Measurements from ENCODE around the gene TGFB1.
"Not testable (repeated sequence)": the region's sequence is repeated elsewhere in the genome, so short reads cannot be mapped to it uniquely, and the experiment has no call there.

Gene TGFB1

DNA sequence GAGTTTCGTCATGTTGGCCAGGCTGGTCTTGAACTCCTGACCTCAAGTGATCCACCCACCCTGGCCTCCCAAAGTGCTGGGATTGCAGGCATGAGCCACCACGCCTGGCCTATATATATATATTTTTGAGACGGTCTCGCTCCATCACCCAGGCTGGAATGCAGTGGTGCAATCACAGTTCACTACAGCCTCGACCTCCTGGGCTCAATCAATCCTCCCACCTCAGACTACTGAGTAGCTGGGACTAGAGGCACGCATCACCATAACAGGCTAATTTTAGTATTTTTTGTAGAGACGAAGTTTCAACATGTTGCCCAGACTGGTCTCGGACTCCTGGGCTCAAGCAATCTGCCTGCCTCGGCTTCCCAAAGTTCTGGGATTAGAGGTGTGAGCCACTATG lies 6.8 kb downstream of the TGFB1 start:
- not testable (repeated sequence) for DNase-seq (ENCODE audit: low read depth in 3 of 3, low spot score in 1 of 3)

DNA sequence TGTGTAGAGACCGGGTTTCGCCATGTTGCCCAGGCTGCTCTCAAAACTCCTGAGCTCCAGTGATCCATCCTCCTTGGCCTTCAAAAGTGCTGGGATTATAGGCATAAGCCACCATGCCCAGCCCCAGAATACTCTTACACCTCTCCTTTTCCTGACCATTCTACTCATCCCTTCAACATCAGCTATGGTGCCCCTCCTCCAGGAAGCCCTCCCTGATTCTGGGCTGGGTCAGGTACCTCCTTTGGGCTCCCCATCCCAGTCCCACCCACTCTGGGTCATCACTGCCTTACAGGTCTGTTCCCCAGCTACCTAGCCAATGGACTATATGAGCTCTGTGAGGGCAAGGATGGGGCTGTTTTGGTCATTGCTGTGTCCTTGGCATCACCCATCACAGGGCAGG lies 9.6 kb downstream of the TGFB1 start:
- no peak for DNase-seq (ENCODE audit: low read depth in 3 of 3, low spot score in 1 of 3)

DNA sequence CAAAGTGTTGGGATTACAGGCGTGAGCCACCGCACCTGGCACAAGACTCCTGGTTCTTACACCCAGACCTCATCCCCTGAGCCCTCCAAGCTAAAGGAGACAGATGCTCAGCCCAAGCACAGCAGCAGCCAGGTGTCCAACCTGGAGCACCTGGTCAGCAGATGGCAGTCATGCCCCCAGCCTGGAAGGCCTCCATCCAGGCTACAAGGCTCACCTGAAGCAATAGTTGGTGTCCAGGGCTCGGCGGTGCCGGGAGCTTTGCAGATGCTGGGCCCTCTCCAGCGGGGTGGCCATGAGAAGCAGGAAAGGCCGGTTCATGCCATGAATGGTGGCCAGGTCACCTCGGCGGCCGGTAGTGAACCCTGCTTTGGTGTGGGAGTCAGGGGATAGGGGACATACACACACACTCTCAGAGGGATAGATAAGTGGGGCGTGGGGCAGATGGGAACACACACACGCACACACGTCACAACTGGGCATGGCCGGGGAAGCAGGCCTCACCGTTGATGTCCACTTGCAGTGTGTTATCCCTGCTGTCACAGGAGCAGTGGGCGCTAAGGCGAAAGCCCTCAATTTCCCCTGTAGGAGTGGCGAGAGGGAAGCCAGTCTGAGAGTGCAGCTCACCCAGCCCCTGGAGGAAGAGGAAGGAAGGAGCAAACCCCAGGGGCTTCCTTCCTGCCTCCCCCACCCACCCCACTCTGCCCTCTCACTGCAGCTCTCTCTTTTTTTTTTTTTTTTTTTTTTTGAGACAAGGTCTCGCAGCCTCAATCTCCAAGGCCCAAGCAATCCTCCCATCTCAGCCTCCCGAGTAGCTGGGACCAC lies 11.8 kb downstream of the TGFB1 start:
- no peak for DNase-seq (ENCODE audit: low read depth in 3 of 3, low spot score in 1 of 3)

DNA sequence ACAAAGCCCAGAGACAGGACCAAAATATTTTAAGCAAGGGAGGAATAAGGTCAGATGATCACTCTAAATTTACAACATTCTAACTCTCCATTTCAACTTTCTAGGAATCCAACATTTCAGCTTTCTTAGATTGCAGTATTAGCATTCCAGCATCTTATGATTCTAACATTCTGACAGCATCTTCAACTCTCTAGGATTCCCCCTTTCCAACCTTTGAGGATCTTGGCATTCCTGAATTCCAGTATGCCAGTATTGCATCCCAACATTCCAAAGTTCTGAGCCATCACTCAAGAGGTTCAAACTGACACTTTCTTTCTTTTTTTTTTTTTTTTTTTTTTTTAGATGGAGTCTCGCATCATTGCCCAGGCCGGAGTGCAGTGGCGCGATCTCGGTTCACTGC lies 13.8 kb downstream of the TGFB1 start:
- no peak for DNase-seq (ENCODE audit: low read depth in 3 of 3, low spot score in 1 of 3)

DNA sequence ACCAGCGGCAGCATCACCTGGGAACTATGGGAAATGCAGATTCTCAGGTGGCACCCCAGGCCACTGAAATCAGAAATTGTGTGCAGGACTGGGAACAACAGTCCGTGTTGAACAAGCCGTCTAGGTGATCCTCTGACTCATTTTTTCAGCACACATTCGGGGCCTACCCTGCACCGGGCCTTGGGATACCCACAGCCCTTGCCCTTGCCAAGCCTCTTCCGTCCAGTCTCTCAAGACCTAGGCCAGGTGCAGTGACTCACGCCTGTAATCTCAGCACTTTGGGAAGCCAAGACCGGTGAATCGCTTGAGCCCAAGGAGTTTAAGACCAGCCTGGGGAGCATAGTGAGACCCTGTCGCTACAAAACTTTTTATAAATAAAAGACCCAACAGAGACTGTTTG lies 18.3 kb downstream of the TGFB1 start:
- DNase-seq (ENCODE audit: low read depth in 3 of 3, low spot score in 1 of 3): no peak

DNA sequence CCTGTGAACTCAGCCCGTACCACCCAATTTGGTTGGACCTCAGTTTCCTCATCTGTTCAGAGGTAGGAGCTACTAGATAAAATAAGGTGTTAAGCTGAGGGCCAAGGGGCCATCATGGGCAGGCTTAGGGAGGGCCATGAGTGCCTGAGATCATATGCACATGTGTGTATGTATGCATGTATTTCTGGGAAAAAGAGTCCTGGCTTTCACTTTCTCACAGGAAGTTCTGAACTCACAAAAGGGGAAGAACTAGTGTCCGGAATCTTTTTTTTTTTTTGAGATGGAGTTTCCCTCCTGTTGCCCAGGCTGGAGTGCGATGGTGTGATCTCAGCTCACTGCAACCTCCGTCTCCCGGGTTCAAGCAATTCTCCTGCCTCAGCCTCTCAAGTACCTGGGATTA lies 18.9 kb downstream of the TGFB1 start:
- DNase-seq (ENCODE audit: low read depth in 3 of 3, low spot score in 1 of 3): no peak

DNA sequence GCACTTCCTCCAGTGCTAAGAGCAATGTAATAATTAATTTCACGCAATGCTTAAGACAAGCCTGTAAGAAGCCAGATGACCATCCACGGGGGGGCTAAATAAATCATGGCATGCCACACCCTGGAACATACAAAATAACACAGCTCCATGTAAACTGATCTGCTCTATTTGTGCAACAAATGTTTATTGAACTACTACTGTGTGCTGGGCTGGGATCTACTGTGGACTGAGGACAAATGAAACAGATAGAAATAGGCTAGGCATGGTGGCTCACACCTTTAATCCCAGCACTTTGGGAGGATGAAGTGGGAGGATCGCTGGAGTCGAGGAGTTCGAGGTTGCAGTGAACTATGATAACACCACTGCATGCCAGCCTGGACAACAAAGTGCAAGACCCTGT lies 21.3 kb downstream of the TGFB1 start:
- no peak for DNase-seq (ENCODE audit: low read depth in 3 of 3, low spot score in 1 of 3)

DNA sequence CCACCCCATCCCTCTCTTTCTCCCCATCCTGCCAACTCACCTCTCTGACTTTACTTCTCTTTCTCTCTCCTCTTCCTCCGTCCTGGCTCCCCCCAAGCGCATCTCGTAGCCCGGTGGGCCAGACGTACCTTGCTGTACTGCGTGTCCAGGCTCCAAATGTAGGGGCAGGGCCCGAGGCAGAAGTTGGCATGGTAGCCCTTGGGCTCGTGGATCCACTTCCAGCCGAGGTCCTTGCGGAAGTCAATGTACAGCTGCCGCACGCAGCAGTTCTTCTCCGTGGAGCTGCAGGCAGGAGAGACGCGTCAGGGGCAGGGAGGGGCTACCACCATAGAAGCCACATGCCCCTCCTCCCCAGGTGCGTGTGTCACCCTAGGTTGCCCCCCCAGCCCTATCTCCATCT lies 21.7 kb downstream of the TGFB1 start:
- DNase-seq (ENCODE audit: low read depth in 3 of 3, low spot score in 1 of 3): no peak

DNA sequence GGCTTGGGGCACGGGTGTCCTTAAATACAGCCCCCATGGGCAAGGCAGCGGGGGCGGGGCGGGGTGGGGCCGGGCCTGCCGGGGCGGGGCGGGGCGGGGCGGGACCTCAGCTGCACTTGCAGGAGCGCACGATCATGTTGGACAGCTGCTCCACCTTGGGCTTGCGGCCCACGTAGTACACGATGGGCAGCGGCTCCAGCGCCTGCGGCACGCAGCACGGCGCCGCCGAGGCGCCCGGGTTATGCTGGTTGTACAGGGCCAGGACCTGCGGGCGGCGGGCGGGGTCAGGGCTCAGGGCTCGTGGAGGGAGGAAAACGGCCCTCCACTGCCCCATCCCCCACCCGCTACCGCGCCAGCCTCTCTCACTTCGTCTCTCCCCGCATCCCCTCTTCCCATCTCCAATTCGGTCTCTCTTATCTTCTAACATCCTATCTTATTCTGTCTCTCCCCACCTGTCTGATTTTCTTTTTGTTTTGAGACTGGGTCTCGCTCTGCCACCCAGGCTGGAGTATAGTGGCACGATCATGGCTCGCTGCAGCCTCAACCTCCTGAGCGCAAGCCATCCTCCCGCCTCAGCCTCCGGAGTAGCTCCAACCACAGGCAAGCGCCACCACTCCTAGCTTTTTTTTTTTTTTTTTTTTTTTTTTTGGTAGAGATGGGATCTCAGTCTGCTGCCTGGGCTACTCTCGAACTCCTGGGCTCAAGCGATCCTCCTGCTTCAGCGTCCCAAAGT lies 22.6 kb downstream of the TGFB1 start:
- no peak for DNase-seq (ENCODE audit: low read depth in 3 of 3, low spot score in 1 of 3)

DNA sequence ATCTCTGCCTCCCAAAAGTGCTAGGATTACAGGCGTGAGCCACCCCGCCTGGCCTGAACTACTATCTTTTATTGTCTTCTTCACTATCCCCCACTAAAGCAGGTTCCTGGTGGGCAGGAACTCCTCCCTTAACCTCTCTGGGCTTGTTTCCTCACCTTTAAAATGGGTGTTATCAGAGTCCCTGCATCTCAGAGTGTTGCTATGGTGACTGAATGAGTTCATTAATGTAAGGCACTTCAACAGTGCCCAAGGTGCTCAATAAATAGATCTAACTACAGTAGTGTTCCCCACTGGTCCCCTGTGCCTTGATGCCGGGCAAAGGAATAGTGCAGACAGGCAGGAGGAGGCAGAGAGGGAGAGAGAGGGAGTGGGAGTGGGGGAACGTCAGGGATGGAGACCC lies 23.2 kb downstream of the TGFB1 start:
- DNase-seq (ENCODE audit: low read depth in 3 of 3, low spot score in 1 of 3): no peak

DNA sequence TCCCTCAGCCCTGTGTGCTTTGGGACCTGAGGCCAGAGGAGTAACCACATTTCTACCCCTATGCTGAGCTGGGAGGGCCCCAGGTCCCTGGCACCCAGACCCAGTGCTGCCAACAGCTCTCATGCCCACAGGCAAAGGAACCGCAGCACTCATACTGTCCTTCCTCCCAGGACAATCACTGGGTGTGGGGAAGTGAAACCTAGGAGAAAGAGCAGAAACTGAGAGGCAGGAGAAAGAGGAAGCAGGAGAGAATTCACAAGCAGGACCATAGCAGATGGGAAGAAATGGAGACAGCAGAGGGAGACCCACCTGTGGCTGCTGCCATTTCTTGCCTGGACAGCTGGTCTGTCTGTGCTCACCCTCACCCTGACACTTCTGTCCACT lies 24.9 kb downstream of the TGFB1 start:
- DNase-seq (ENCODE audit: low read depth in 3 of 3, low spot score in 1 of 3): no peak

DNA sequence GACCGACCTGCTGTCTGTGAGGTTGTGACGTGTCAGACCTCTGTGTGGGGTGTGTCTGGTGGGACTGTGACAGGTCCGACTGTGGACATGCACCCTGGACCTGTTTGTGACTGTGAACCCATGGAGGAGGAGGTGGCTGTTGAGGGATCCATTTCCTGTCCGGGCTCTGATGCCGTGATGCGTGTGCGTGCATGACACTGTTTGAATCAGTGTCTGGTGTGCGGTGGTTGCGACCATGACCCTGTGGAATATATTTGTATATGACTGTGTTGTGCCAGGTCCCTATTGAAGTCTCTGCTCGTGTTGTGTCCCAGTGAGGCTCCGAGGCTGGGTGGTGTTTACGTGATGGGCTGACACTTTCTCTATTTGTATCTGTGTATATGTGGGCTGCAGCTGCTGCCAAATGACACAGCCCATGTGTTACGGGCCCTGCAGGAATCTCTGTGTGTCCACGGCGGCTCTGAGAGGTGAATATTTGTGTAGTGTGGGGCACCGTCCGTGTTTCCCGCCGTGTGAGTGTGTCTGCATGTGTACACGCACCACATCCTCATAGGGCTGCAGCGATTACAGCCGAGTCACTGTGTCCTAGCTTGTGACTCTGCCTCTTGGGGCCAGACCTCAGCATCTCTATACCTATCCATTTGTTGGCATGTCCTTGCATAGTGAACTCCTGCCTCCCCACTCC lies 25.4 kb downstream of the TGFB1 start:
- peak in 1 of 3 donors; percentile 34 for DNase-seq (ENCODE audit: low read depth in 3 of 3, low spot score in 1 of 3)

DNA sequence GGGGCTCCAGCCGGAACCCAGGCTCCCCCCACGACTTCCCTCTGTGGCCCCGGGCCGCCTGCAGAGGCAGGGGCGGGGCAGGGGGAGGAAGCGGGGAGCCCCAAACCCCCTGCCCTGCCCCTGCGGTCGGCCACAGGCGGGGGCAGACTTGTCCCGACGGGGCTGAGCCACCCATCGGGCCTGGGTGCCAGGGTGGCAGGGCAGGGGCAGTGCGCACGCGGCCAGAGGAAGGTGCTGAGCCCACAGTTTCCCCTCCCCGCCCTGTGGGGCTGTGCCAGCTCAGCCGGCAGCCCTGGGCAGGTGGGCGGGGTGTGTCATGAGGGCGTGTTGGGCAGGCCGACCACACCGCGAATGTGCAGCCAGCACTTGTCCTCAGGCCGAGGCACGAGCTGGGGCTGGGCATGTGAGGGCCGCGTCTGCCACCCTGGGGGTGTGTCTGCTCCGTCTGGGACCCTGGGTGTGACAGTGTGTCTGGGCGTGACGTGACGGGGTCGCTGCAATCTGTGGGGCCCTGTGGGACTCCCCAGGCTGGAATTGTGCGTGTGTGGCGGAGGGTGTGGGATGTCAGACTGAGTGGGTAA lies 26.1 kb downstream of the TGFB1 start:
- peak; percentile 60 to 67 (median 67) for DNase-seq (ENCODE audit: low read depth in 3 of 3, low spot score in 1 of 3)

DNA sequence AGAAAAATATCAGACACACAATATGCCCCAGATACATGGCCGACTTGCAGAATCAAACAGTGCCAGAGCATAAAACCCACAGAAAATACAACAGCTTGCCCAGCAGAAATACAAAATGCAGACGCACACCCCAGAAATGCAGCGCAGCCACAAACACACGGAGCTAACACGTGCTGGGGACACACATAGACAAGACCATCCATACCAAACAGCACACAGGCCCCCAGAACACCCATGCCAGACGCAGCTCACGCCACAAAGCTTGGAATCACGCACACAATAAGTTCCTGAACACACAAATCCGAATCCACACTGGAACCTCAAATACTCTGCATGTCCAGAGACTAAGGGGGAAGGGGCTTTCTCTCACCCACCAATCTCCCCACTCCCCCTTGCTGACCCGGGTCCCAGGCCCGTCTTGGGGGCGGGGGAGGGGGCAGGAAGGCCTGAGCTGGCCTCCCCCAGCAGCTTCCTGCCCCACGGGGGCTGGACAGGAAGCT lies 26.6 kb downstream of the TGFB1 start:
- no peak for DNase-seq (ENCODE audit: low read depth in 3 of 3, low spot score in 1 of 3)

DNA sequence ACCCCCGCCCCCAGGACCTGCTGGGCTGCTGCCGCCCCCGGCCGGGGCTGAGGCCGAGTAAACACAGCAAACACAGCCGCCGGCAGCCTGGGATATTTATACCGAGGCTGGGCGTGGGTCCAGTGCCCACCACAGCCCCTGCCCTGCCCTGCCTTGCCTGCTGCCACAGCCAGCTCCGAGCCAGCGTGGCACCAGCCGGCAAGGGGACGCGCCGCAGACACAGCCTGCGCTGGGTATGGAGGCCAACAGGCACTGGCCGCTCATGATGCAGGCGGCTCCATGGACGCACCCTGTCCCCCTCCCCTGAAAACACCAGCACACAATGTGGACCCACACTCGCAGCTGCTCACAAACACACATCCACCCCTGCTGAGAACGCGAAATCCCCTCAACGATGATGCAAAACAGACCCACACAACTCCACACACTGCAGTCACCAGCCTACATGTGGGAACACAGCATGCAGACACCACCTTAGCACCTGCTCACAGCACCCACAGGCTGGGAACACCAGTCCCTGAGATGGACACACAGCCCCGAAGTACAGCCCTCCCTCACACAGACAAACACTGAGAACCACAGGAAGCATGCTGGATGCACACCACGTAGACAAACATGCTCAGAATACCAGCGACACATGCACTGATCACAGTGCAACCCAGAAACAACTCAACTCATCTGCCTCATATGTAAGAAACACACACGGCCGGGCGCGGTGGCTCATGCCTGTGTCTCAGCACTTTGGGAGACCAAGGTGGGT lies 27.6 kb downstream of the TGFB1 start:
- no peak for DNase-seq (ENCODE audit: low read depth in 3 of 3, low spot score in 1 of 3)

DNA sequence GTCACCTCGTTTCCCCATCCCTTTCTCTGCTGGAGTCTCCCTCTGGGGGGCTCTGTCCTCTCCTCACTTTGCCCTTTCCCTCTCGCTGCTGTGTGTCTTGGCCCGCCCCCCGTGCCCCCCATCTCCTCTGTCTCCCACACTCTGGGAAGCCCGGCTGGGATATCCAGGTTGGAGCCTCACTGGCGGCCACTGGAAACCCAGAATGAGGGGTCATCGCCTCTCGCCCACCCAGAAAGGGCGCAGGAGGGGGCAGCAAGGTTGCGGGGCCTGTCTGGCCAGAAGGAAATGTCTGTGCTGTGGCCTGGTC lies 28.1 kb downstream of the TGFB1 start:
- DNase-seq (ENCODE audit: low read depth in 3 of 3, low spot score in 1 of 3): no peak

DNA sequence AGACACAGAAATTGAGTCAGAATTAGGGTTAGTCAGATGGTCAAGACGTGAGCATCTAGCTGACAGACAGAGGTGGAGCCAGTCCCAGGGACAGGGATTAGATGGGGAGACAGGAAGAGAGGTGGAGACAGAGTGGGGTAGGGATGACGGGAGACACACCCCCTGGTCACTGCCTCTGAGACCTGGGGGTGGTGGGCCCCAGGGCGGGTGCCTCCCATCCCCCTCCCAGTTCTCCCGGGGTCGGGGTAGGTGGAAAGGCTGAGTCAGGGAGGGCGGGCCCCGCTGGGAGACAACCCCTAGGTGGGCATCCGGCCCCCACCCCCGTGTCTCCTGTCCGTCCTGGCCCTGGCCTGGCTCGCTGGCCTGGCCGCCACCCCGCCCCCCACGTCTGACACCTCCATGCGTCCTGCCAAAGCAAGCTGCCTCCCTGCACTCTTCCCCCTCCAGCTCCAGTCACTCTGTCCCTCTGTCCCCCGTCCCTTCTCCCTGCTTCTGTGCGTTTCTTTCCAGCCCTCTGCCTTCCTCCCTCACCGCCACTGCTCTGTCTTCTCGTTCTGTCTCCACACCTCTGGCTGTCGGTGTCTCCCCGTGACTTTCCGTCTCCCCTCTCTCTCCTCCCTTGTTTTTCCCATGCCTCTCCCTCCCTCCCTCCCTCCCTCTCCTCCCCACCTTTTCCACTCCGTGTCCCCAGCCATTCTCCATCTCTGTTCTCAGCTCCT lies 28.6 kb downstream of the TGFB1 start:
- DNase-seq (ENCODE audit: low read depth in 3 of 3, low spot score in 1 of 3): no peak

DNA sequence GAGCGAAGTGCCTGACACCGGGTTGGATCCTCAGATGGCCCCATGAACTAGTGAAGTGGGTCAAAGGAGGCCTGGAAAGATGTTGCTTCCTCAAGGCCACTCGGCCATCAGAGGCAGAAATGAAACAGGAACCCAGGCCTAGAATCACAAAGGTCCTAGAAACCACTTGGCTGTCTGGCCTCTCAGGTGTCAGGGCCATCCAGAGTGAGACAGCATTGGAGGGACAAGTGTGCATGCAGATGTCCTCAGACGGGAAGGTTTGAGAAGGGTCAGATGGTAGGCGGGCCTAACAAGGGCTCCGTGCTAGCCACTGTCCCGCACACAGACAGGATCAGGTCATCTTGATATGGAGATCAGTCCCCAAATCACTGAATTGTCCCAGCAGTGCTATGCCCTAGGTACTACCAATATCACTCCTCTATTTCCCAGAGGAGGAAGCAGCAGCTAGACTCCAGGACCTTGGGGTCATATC lies 29.5 kb downstream of the TGFB1 start:
- no peak for DNase-seq (ENCODE audit: low read depth in 3 of 3, low spot score in 1 of 3)

DNA sequence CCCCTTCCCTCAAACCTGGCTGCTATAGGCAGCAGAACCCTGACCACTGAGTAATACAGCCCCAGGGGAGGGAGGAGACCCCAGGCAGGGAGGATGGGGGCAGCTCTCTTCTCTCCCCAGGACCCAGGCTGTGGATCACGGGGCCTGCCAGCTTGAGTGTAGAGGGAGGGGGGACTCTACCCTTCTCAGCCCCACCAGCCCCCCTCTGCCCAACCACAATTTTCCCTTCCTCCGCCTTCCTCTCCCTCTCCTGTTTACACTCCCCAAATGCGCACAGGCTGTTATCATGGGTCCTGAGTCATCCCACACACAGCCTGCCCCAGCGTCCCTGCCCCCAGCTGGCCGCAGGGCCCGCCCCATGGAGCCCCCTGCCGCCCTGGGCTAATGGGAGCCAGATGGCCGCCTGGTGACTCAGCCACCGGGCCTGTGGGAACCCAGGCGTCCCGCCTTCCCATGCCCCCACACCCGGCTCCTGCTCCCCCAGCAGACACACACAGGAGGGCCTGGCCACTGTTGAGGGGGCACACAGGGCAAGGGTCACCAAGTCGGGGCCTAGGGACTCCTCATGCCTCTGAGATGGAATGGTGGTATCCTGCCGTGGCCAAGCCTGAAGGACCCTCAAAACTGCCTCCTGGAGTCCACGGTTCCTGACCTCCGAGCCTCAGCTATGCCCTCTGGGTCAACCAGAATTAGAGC lies 30.1 kb downstream of the TGFB1 start:
- DNase-seq (ENCODE audit: low read depth in 3 of 3, low spot score in 1 of 3): no peak

DNA sequence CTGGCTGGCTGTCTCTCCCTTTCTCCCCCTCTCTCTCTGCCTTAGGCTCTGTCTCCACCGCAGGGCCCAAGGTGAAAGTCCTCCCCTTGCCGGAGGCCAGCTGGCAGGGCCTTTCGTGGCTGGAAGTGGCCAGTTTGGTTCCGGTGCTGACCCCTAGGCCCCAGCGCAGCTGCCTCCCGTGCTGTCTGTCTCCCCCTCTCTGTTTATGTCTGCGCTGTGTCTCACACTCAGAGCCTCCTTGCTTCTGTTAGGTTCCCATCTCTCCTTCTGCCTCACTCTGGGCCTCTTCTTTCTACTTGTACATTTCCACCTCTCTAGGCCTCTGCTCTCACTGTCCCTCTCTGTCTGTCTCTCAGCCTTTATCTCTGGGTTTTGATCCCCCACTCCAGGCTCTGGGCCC lies 30.7 kb downstream of the TGFB1 start:
- DNase-seq (ENCODE audit: low read depth in 3 of 3, low spot score in 1 of 3): no peak

All from stimulated activated CD4-positive, alpha-beta T cell treated with anti-CD3 and anti-CD28 coated beads, TNF-alpha, amount 100 ng/mL, for 1 hour (primary cell).